DOHH2 (cell line): ENCODE data around the gene COPS9.

Source experiments
- H3F3A ChIP-seq: fragments of 200-600 bp; sonication (generic), shearing (Covaris generic); 2 replicates; pipeline ENCODE4 v1.6.0; 2016; ENCODE audit warnings: antibody characterized with exemption, mild to moderate bottlenecking; ENCODE audit not compliant: control insufficient read depth, insufficient read depth
- H3K27ac ChIP-seq: fragments of 200-600 bp; sonication (generic); 2 replicates; pipeline ENCODE4 v1.5.1; 2014; ENCODE audit warnings: low read depth, mild to moderate bottlenecking, low read length, moderate library complexity
- H3K27me3 ChIP-seq: fragments of 200-600 bp; sonication (generic); 2 replicates; pipeline ENCODE4 v1.6.1; 2014; ENCODE audit warnings: mild to moderate bottlenecking, low read length, mixed read lengths; ENCODE audit not compliant: control insufficient read depth
- H3K36me3 ChIP-seq: fragments of 200-600 bp; sonication (generic); 2 replicates; pipeline ENCODE4 v1.6.1; 2014; ENCODE audit warnings: mild to moderate bottlenecking, low read length, moderate library complexity, mixed read lengths; ENCODE audit not compliant: control insufficient read depth
- H3K4me1 ChIP-seq: fragments of 200-600 bp; sonication (generic); 2 replicates; pipeline ENCODE4 v1.6.1; 2014; ENCODE audit warnings: mild to moderate bottlenecking, low read length, mixed read lengths; ENCODE audit not compliant: control insufficient read depth
- H3K4me2 ChIP-seq: fragments of 200-600 bp; sonication (generic); 2 replicates; pipeline ENCODE4 v1.6.0; 2014; ENCODE audit warnings: mild to moderate bottlenecking, low read length, moderate library complexity
- H3K4me3 ChIP-seq: fragments of 200-600 bp; sonication (generic); 2 replicates; pipeline ENCODE4 v1.5.1; 2014; ENCODE audit warnings: mild to moderate bottlenecking, low read length, mixed read lengths
- H3K79me2 ChIP-seq: fragments of 200-600 bp; sonication (generic); 2 replicates; pipeline ENCODE4 v1.6.1; 2014; ENCODE audit warnings: mild to moderate bottlenecking, low read length, mixed read lengths; ENCODE audit not compliant: control insufficient read depth
- H3K9me2 ChIP-seq: fragments of 200-600 bp; sonication (generic); replicated peaks from 2 replicates; pipeline ENCODE4 v1.6.1; 2014; ENCODE audit warnings: mild to moderate bottlenecking, low read length, mixed read lengths; ENCODE audit not compliant: control insufficient read depth
- H3K9me3 ChIP-seq: fragments of 200-600 bp; sonication (generic); 2 replicates; pipeline ENCODE4 v1.6.1; 2014; ENCODE audit warnings: antibody characterized with exemption, low read length, mixed read lengths; ENCODE audit not compliant: control insufficient read depth, insufficient read depth
- H4K20me1 ChIP-seq: fragments of 200-600 bp; sonication (generic); 2 replicates; pipeline ENCODE4 v1.6.0; 2014; ENCODE audit warnings: low read depth, mild to moderate bottlenecking, antibody characterized with exemption, low read length, moderate library complexity; ENCODE audit not compliant: control insufficient read depth, insufficient read depth
- CTCF ChIP-seq: fragments of 200-600 bp; sonication (generic); IDR thresholded peaks from one replicate; pipeline ENCODE4 v1.5.1; 2014; ENCODE audit warnings: antibody characterized with exemption, mild to moderate bottlenecking, low read depth, low read length; ENCODE audit not compliant: poor library complexity, severe bottlenecking
- EZH2phosphoT487 ChIP-seq: fragments of 200-600 bp; sonication (generic); IDR thresholded peaks from 2 replicates; pipeline ENCODE4 v1.6.1; 2017; ENCODE audit warnings: borderline replicate concordance, mild to moderate bottlenecking, antibody characterized with exemption, low read length, moderate library complexity, mixed read lengths

Gene COPS9

GRCh38 chr2:240174496-240174895, 38.4 kb upstream of the COPS9 start:
- no peaks in the 10 kb centered on the region for H3K9me3 ChIP-seq

GRCh38 chr2:240172071-240172895, 36.2 kb upstream of the COPS9 start:
- Histone ChIP-seq H3K27ac (no peak overlapping the region), H3K4me1 (no peaks in the 10 kb centered on the region), H3K4me3 (no peak overlapping the region), H3K9me2 (no peaks in the 10 kb centered on the region), H3K79me2 (no peaks in the 10 kb centered on the region), H3K36me3 (no peaks in the 10 kb centered on the region), H3K9me3 (no peaks in the 10 kb centered on the region), H4K20me1 (no peaks in the 10 kb centered on the region), H3K4me2 (no peak overlapping the region), H3K27me3 (no peaks in the 10 kb centered on the region), H3F3A (no peaks in the 10 kb centered on the region)
- no peak for TF ChIP-seq CTCF
- no peak for TF ChIP-seq EZH2phosphoT487

More at GRCh38 chr2:240174496-240174895, 38.4 kb upstream of the COPS9 start:
- H3K4me1 ChIP-seq, result no peaks in the 10 kb centered on the region
- H3K36me3 ChIP-seq, result no peaks in the 10 kb centered on the region
- no peaks in the 10 kb centered on the region for H3F3A ChIP-seq
- no peak overlapping the region for H3K4me3 ChIP-seq
- no peaks in the 10 kb centered on the region for H3K79me2 ChIP-seq
- H4K20me1 ChIP-seq, result no peaks in the 10 kb centered on the region
- no peak overlapping the region for H3K4me2 ChIP-seq
- no peaks in the 10 kb centered on the region for H3K9me2 ChIP-seq
- H3K27ac ChIP-seq, result no peak overlapping the region
- TF ChIP-seq EZH2phosphoT487, result no peak
- TF ChIP-seq CTCF, result no peak
- no peaks in the 10 kb centered on the region; the same call in 1 of the 2 replicates for H3K27me3 ChIP-seq

- no peaks in the 10 kb centered on the region for H3K4me1 ChIP-seq
- TF ChIP-seq EZH2phosphoT487 (no peak), CTCF (no peak)
- H3K79me2 ChIP-seq, result no peaks in the 10 kb centered on the region
- H3K27me3 ChIP-seq, result no peaks in the 10 kb centered on the region
- H4K20me1 ChIP-seq, result no peaks in the 10 kb centered on the region
- H3K4me2 ChIP-seq, result no peak overlapping the region
- no peaks in the 10 kb centered on the region for H3K9me2 ChIP-seq
- no peaks in the 10 kb centered on the region for H3K36me3 ChIP-seq
- no peaks in the 10 kb centered on the region for H3F3A ChIP-seq
- H3K9me3 ChIP-seq, result no peaks in the 10 kb centered on the region
- H3K27ac ChIP-seq, result no peak overlapping the region
- H3K4me3 ChIP-seq, result no peak overlapping the region
These were observed 34.8 kb upstream of the COPS9 start for GRCh38 chr2:240170883-240171282.
